KMS-11 (cell line): ENCODE results near the gene ROS1.
"Not testable (repeated sequence)": the region's sequence is repeated elsewhere in the genome, so short reads cannot be mapped to it uniquely, and the experiment has no call there.

Experiments
- H2AFZ ChIP-seq: fragments of 200-600 bp; sonication (generic); 2 replicates; pipeline ENCODE4 v1.6.1; 2016; ENCODE audit warnings: antibody characterized with exemption, mixed run types, low read depth
- H3K27ac ChIP-seq: fragments of 200-600 bp; sonication (generic); 2 replicates; pipeline ENCODE4 v1.6.1; 2016; ENCODE audit warnings: mild to moderate bottlenecking, mixed run types
- H3K27me3 ChIP-seq: fragments of 200-600 bp; sonication (generic); 2 replicates; pipeline ENCODE4 v1.6.1; 2017; ENCODE audit warnings: mild to moderate bottlenecking, low read depth, mixed run types, moderate library complexity; ENCODE audit not compliant: insufficient read depth
- H3K36me3 ChIP-seq: fragments of 200-600 bp; sonication (generic); 2 replicates; pipeline ENCODE4 v1.6.1; 2017; ENCODE audit warnings: mild to moderate bottlenecking, mixed run types; ENCODE audit not compliant: insufficient read depth
- H3K4me1 ChIP-seq: fragments of 200-600 bp; sonication (generic); 2 replicates; pipeline ENCODE4 v1.6.1; 2016; ENCODE audit warnings: mild to moderate bottlenecking, low read depth, mixed run types; ENCODE audit not compliant: poor library complexity, severe bottlenecking
- H3K4me2 ChIP-seq: fragments of 200-600 bp; sonication (generic); 2 replicates; pipeline ENCODE4 v1.7.0; 2016; ENCODE audit warnings: mild to moderate bottlenecking, mixed run types
- H3K4me3 ChIP-seq: fragments of 200-600 bp; sonication (generic); IDR thresholded peaks from 2 replicates; pipeline ENCODE4 v1.6.1; 2017; ENCODE audit warnings: low read depth, low read length, mixed read lengths; ENCODE audit not compliant: insufficient read depth
- H3K79me2 ChIP-seq: fragments of 200-600 bp; sonication (generic); 2 replicates; pipeline ENCODE4 v1.6.1; 2016; ENCODE audit warnings: low read depth, mixed run types; ENCODE audit not compliant: insufficient read depth
- H3K9ac ChIP-seq: fragments of 200-600 bp; sonication (generic); 2 replicates; pipeline ENCODE4 v1.6.1; 2016; ENCODE audit warnings: mild to moderate bottlenecking, mixed run types
- H4K20me1 ChIP-seq: fragments of 200-600 bp; sonication (generic); 2 replicates; pipeline ENCODE4 v1.6.1; 2016; ENCODE audit warnings: mild to moderate bottlenecking, mixed run types; ENCODE audit not compliant: insufficient read depth
- CTCF ChIP-seq: fragments of 200-600 bp; sonication (generic); conservative IDR thresholded peaks from 2 replicates; pipeline ENCODE4 v1.6.1; 2017; ENCODE audit warnings: low read depth, mild to moderate bottlenecking, antibody characterized with exemption, low read length, moderate library complexity, mixed read lengths

The ROS1 gene

GRCh38 chr6:117263353-117263927 is 162.3 kb downstream of the ROS1 start:
- Histone ChIP-seq H3K9ac (no peak overlapping the region), H3K27ac (no peak overlapping the region), H2AFZ (no peak overlapping the region), H3K27me3 (no peaks in the 10 kb centered on the region), H3K79me2 (no peaks in the 10 kb centered on the region), H3K4me3 (no peak overlapping the region), H4K20me1 (no peaks in the 10 kb centered on the region), H3K36me3 (no peaks in the 10 kb centered on the region), H3K4me1 (no peaks in the 10 kb centered on the region), H3K4me2 (no peak overlapping the region)
- no peak for TF ChIP-seq CTCF

- H3K4me3 ChIP-seq = no peak overlapping the region
- no peak overlapping the region for H2AFZ ChIP-seq
- H3K79me2 ChIP-seq = no peaks in the 10 kb centered on the region
- H4K20me1 ChIP-seq = no peaks in the 10 kb centered on the region
- no peak overlapping the region for H3K27ac ChIP-seq
- no peaks in the 10 kb centered on the region for H3K27me3 ChIP-seq
- no peaks in the 10 kb centered on the region for H3K4me1 ChIP-seq
- no peak overlapping the region for H3K9ac ChIP-seq
- H3K36me3 ChIP-seq = no peaks in the 10 kb centered on the region
- no peak overlapping the region for H3K4me2 ChIP-seq
- TF ChIP-seq CTCF = no peak
Observed at GRCh38 chr6:117262799-117263198, 162.9 kb downstream of the ROS1 start.

- no peak overlapping the region for H3K4me3 ChIP-seq
- no peak for TF ChIP-seq CTCF
- H3K4me1 ChIP-seq = no peaks in the 10 kb centered on the region
- H3K9ac ChIP-seq = no peak overlapping the region
- no peaks in the 10 kb centered on the region for H3K36me3 ChIP-seq
- no peaks in the 10 kb centered on the region for H3K27me3 ChIP-seq
- H3K27ac ChIP-seq = no peak overlapping the region
- no peaks in the 10 kb centered on the region for H3K79me2 ChIP-seq
- H3K4me2 ChIP-seq = no peak overlapping the region
- H2AFZ ChIP-seq = no peak overlapping the region
- no peaks in the 10 kb centered on the region for H4K20me1 ChIP-seq
Observed at GRCh38 chr6:117253785-117254184, 172.0 kb downstream of the ROS1 start.

- H3K4me2 ChIP-seq, H2AFZ ChIP-seq, H3K4me3 ChIP-seq, H3K4me1 ChIP-seq, H4K20me1 ChIP-seq, H3K9ac ChIP-seq, H3K36me3 ChIP-seq, H3K27me3 ChIP-seq, H3K27ac ChIP-seq, H3K79me2 ChIP-seq: not testable (repeated sequence)
Observed at GRCh38 chr6:117244979-117245378, 180.8 kb downstream of the ROS1 start.

DNA sequence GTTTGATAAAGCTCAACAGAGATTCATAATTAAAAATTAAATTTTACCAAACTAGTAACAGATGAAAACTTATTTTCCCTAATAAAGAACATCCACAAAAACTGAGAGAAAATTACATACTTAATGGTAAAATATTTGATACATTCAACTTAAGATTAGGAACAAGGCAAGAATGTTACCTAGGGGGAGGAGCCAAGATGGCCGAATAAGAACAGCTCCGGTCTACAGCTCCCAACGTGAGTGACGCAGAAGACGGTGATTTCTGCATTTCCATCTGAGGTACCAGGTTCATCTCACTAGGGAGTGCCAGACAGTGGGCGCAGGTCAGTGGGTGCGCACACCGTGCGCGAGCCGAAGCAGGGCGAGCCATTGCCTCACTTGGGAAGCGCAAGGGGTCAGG is 181.2 kb downstream of the ROS1 start:
- H3K27ac ChIP-seq = not testable (repeated sequence)

More for the DNA sequence above, 181.2 kb downstream of the ROS1 start:
- peak overlapping the region; percentile 39 for H3K4me2 ChIP-seq
- H3K27me3 ChIP-seq, H2AFZ ChIP-seq, H4K20me1 ChIP-seq, H3K36me3 ChIP-seq, H3K9ac ChIP-seq, H3K4me3 ChIP-seq, H3K79me2 ChIP-seq, H3K4me1 ChIP-seq: not testable (repeated sequence)
